HCT116 (cell line): Measurements from ENCODE around the gene TNFSF12. TPM values are rescaled to one million over a fixed set of nuclear protein-coding genes. Genes with fewer than 3 reads are reported as not detected.

ENCODE experiments used
- ATAC-seq: fragments of 200-7000 bp; cut with Tn5 transposase; 2 replicates; pipeline ENCODE4 v1.9.1; 2020; ENCODE audit warnings: mild to moderate bottlenecking, moderate library complexity
- BruUV-seq: library from RNA; stranded (reverse); fragments of 400-500 nt; replicated peaks from 2 replicates; lab custom pipeline; 2021; lab: Mats Ljungman, UMichigan
- CTCF ChIA-PET: fragments of 300-600 bp; sonication (Branson Sonifier 250); formaldehyde crosslinking; loops from one replicate; lab custom pipeline; 2021; ENCODE audit warnings: antibody characterized with exemption; lab: Charles Lee
- POLR2A ChIA-PET: fragments of 300-600, 350-600 bp; sonication (Branson Sonifier 250); formaldehyde crosslinking; loops from one replicate; lab custom pipeline; 2021; ENCODE audit warnings: antibody characterized with exemption; lab: Charles Lee
- RAD21 ChIA-PET, 2 experiments: fragments of 300-600 bp; sonication (Branson Sonifier 250); formaldehyde crosslinking; loops; one replicate each; lab custom pipeline; 2023; ENCODE audit warnings: low total read pairs in 2 of 2; ENCODE audit not compliant: uncharacterized antibody in 2 of 2, unreplicated experiment in 2 of 2, low non-redundant PET in 1 of 2; lab: Charles Lee
- DNase-seq: peaks from one replicate; pipeline ENCODE4 v3.0.0-alpha.2; 2010; ENCODE audit warnings: low read depth, low spot score
- H2AFZ ChIP-seq: fragments of 200-600 bp; shearing (Covaris generic), sonication (generic); 2 replicates; pipeline ENCODE4 v1.6.1; 2017; ENCODE audit warnings: low read depth, mixed run types, mixed read lengths, antibody characterized with exemption, low read length; ENCODE audit not compliant: poor library complexity, severe bottlenecking
- H3K27ac ChIP-seq: 2 replicates; pipeline ENCODE4 v1.5.1; 2012; ENCODE audit warnings: low read depth, low read length
- H3K27me3 ChIP-seq: fragments of 200-600 bp; sonication (generic); 2 replicates; pipeline ENCODE4 v1.6.1; 2016; ENCODE audit warnings: mixed run types, low read length, mixed read lengths; ENCODE audit not compliant: insufficient read depth
- H3K36me3 ChIP-seq, 2 experiments: fragments of 200-500 bp in 1 of 2; fragments of 200-600 bp in 1 of 2; sonication (Bioruptor generic) in 1 of 2; sonication (generic) in 1 of 2; 2 replicates each; pipeline versions ENCODE4 v1.5.1 to v1.6.1; 2014 to 2016; ENCODE audit warnings: low read length in 2 of 2, inconsistent platforms in 1 of 2, mixed read lengths in 1 of 2, mixed run types in 1 of 2; ENCODE audit not compliant: insufficient read depth in 2 of 2, control insufficient read depth in 1 of 2
- H3K4me1 ChIP-seq, 2 experiments: fragments of 200-600 bp in 1 of 2; sonication (generic) in 1 of 2; 2 replicates each; pipeline versions ENCODE4 v1.5.1 to v1.6.1; 2012 to 2017; ENCODE audit warnings: low read length in 2 of 2, inconsistent platforms in 1 of 2, mild to moderate bottlenecking in 1 of 2, mixed read lengths in 1 of 2, mixed run types in 1 of 2, moderate library complexity in 1 of 2; ENCODE audit not compliant: insufficient read depth in 2 of 2, control insufficient read depth in 1 of 2
- H3K4me2 ChIP-seq: fragments of 200-600 bp; sonication (generic); 2 replicates; pipeline ENCODE4 v1.6.1; 2017; ENCODE audit warnings: mixed run types, low read length, mixed read lengths
- H3K4me3 ChIP-seq, 2 experiments: fragments of 200-600 bp in 1 of 2; sonication (generic) in 1 of 2; replicated peaks in 1 of 2; 2 replicates each; pipeline ENCODE4 v1.5.1; 2011 to 2016; ENCODE audit warnings: low read length in 2 of 2, control low read depth in 1 of 2, low read depth in 1 of 2, mild to moderate bottlenecking in 1 of 2, mixed read lengths in 1 of 2, mixed run types in 1 of 2
- H3K79me2 ChIP-seq: fragments of 200-600 bp; sonication (generic); 2 replicates; pipeline ENCODE4 v1.6.1; 2017; ENCODE audit warnings: mild to moderate bottlenecking, mixed run types, low read length, moderate library complexity, mixed read lengths; ENCODE audit not compliant: insufficient read depth
- H3K9ac ChIP-seq: fragments of 200-600 bp; sonication (generic); 2 replicates; pipeline ENCODE4 v1.6.1; 2016; ENCODE audit warnings: low read length, mixed read lengths
- H3K9me2 ChIP-seq: fragments of 200-600 bp; sonication (generic), shearing (Covaris generic); 2 replicates; pipeline ENCODE4 v1.6.1; 2017; ENCODE audit warnings: mixed run types, mild to moderate bottlenecking, moderate library complexity; ENCODE audit not compliant: insufficient read depth
- H3K9me3 ChIP-seq, 2 experiments: fragments of 200-500 bp in 1 of 2; fragments of 200-600 bp in 1 of 2; sonication (Bioruptor generic) in 1 of 2; sonication (generic) in 1 of 2; 2 replicates each; pipeline ENCODE4 v1.6.1; 2014 to 2017; ENCODE audit warnings: low read length in 2 of 2, mixed read lengths in 2 of 2, inconsistent platforms in 1 of 2, low read depth in 1 of 2, mild to moderate bottlenecking in 1 of 2, mixed run types in 1 of 2, moderate library complexity in 1 of 2; ENCODE audit not compliant: control insufficient read depth in 1 of 2, insufficient read depth in 1 of 2
- H4K20me1 ChIP-seq: fragments of 200-600 bp; sonication (generic), shearing (Covaris generic); 2 replicates; pipeline ENCODE4 v1.6.1; 2017; ENCODE audit warnings: mixed run types, mild to moderate bottlenecking, moderate library complexity; ENCODE audit not compliant: insufficient read depth
- CBX3 ChIP-seq: IDR thresholded peaks from 2 replicates; pipeline ENCODE4 v1.6.1; 2012; ENCODE audit warnings: low read depth
- CEBPB ChIP-seq: IDR thresholded peaks from 2 replicates; pipeline ENCODE4 v1.6.1; 2012; ENCODE audit warnings: low read depth
- EGR1 ChIP-seq: IDR thresholded peaks from 2 replicates; pipeline ENCODE4 v1.6.1; 2012; ENCODE audit warnings: low read depth
- ELF1 ChIP-seq: IDR thresholded peaks from 2 replicates; pipeline ENCODE4 v1.6.1; 2012; ENCODE audit warnings: low read depth, borderline replicate concordance
- EZH2 ChIP-seq: fragments of 200-600 bp; sonication (generic); IDR thresholded peaks from 2 replicates; pipeline ENCODE4 v1.6.1; 2017; ENCODE audit warnings: antibody characterized with exemption, mixed run types
- EZH2phosphoT487 ChIP-seq: fragments of 200-600 bp; IDR thresholded peaks from 2 replicates; pipeline ENCODE4 v1.6.1; 2018; ENCODE audit warnings: antibody characterized with exemption, borderline replicate concordance
- FOSL1 ChIP-seq: IDR thresholded peaks from 2 replicates; pipeline ENCODE4 v1.6.1; 2012; ENCODE audit warnings: low read depth
- JUND ChIP-seq: IDR thresholded peaks from 2 replicates; pipeline ENCODE4 v1.6.1; 2012
- POLR2A ChIP-seq: IDR thresholded peaks from 2 replicates; pipeline ENCODE4 v1.7.0; 2011; ENCODE audit warnings: borderline replicate concordance; ENCODE audit not compliant: insufficient read depth, insufficient read length; ENCODE audit errors: extremely low read depth
- POLR2AphosphoS5 ChIP-seq: IDR thresholded peaks from 2 replicates; pipeline ENCODE4 v1.6.1; 2011; ENCODE audit warnings: mild to moderate bottlenecking, low read depth, low read length, moderate library complexity
- RAD21 ChIP-seq: IDR thresholded peaks from 2 replicates; pipeline ENCODE4 v1.6.1; 2012; ENCODE audit warnings: low read depth, mild to moderate bottlenecking
- SIN3A ChIP-seq: IDR thresholded peaks from 2 replicates; pipeline ENCODE4 v1.6.1; 2012; ENCODE audit warnings: low read depth
- ZFX ChIP-seq: fragments of 450-650 bp; IDR thresholded peaks from 2 replicates; pipeline ENCODE4 v1.6.1; 2017
- ZNF274 ChIP-seq: fragments of 200-500 bp; sonication (Bioruptor generic); IDR thresholded peaks from 2 replicates; pipeline ENCODE4 v1.6.1; 2014; ENCODE audit warnings: mild to moderate bottlenecking, low read depth, low read length, inconsistent platforms
- intact Hi-C: fragments of 100-400 bp; cut with micrococcal nuclease; formaldehyde crosslinking; loops from 2 replicates; pipeline ENCODE4 v1.10.0; 2022
- total RNA-seq: library from RNA; stranded (reverse); gene quantifications from one replicate; pipeline ENCODE4 v1.2.1, GENCODE V29; 2021; ENCODE audit not compliant: unreplicated experiment
- TF ChIP-seq, protein P1 (sequence below): IDR thresholded peaks from 2 replicates; pipeline ENCODE4 v1.6.1; 2011; ENCODE audit warnings: mild to moderate bottlenecking, low read length, moderate library complexity; ENCODE audit not compliant: insufficient replicate concordance; ENCODE audit errors: extremely low read depth
- TF ChIP-seq, protein P2 (sequence below): IDR thresholded peaks from 2 replicates; pipeline ENCODE4 v1.6.1; 2012
- TF ChIP-seq, protein P3 (sequence below): IDR thresholded peaks from 2 replicates; pipeline ENCODE4 v1.6.1; 2012; ENCODE audit warnings: low read depth
- TF ChIP-seq, protein P4 (sequence below): IDR thresholded peaks from 2 replicates; pipeline ENCODE4 v1.6.1; 2012

Gene TNFSF12
- total RNA-seq, 1 experiment from 2014 or later = 12.3 TPM

DNA sequence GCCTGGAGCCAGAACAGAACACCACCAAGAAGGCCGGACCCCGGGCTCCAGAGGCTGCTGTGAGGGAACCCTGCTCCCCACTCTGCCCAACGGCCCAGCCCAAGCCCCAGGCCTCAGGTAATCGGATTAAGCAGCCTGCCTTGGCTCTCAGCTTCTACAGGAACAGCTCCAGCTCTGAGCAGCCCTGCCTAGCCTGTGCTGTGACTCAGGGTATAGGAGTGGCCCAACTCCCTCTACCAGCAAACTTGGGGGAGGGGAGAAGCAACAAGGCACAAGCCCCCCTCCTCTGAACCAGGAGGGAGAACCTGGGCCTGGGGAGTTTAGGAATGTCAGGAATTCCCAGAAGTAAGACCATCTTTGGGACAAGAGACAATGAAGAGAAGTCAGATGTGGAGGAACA lies 41.9 kb downstream of the TNFSF12 start:
- peak; percentile 33; the same call in 1 of the 2 replicates for ATAC-seq
- CTCF ChIA-PET = no interaction called here
- intact Hi-C loops = no loop called here
- Histone ChIP-seq H3K4me2 (peak overlapping the region; percentile 24), H3K4me3 (no peak overlapping the region), H4K20me1 (no peaks in the 10 kb centered on the region), H3K9me2 (no peaks in the 10 kb centered on the region), H3K27ac (peak overlapping the region; percentile 33; the same call in 1 of the 2 replicates), H3K79me2 (peaks cover 13% of the 10 kb centered on the region), H3K4me1 (peaks cover 0 to 23% of the 10 kb centered on the region in 2 experiments; a peak in 3 of 4 replicates), H2AFZ (no peak overlapping the region), H3K9ac (peak overlapping the region; percentile 18; the same call in 1 of the 2 replicates), H3K9me3 (no peaks in the 10 kb centered on the region), H3K36me3 (peaks cover 43 to 54% of the 10 kb centered on the region in 2 experiments; a peak in 3 of 4 replicates), H3K27me3 (no peaks in the 10 kb centered on the region)
- DNase-seq = no peak
- TF ChIP-seq, protein P1, sequence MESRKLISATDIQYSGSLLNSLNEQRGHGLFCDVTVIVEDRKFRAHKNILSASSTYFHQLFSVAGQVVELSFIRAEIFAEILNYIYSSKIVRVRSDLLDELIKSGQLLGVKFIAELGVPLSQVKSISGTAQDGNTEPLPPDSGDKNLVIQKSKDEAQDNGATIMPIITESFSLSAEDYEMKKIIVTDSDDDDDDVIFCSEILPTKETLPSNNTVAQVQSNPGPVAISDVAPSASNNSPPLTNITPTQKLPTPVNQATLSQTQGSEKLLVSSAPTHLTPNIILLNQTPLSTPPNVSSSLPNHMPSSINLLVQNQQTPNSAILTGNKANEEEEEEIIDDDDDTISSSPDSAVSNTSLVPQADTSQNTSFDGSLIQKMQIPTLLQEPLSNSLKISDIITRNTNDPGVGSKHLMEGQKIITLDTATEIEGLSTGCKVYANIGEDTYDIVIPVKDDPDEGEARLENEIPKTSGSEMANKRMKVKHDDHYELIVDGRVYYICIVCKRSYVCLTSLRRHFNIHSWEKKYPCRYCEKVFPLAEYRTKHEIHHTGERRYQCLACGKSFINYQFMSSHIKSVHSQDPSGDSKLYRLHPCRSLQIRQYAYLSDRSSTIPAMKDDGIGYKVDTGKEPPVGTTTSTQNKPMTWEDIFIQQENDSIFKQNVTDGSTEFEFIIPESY = no peak
- TF ChIP-seq EZH2phosphoT487 = no peak
- no peak for TF ChIP-seq ELF1
- no peak for TF ChIP-seq JUND
- TF ChIP-seq RAD21 = no peak
- TF ChIP-seq ZNF274 = no peak
- TF ChIP-seq, protein P2, sequence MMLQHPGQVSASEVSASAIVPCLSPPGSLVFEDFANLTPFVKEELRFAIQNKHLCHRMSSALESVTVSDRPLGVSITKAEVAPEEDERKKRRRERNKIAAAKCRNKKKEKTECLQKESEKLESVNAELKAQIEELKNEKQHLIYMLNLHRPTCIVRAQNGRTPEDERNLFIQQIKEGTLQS = no peak
- TF ChIP-seq, protein P3, sequence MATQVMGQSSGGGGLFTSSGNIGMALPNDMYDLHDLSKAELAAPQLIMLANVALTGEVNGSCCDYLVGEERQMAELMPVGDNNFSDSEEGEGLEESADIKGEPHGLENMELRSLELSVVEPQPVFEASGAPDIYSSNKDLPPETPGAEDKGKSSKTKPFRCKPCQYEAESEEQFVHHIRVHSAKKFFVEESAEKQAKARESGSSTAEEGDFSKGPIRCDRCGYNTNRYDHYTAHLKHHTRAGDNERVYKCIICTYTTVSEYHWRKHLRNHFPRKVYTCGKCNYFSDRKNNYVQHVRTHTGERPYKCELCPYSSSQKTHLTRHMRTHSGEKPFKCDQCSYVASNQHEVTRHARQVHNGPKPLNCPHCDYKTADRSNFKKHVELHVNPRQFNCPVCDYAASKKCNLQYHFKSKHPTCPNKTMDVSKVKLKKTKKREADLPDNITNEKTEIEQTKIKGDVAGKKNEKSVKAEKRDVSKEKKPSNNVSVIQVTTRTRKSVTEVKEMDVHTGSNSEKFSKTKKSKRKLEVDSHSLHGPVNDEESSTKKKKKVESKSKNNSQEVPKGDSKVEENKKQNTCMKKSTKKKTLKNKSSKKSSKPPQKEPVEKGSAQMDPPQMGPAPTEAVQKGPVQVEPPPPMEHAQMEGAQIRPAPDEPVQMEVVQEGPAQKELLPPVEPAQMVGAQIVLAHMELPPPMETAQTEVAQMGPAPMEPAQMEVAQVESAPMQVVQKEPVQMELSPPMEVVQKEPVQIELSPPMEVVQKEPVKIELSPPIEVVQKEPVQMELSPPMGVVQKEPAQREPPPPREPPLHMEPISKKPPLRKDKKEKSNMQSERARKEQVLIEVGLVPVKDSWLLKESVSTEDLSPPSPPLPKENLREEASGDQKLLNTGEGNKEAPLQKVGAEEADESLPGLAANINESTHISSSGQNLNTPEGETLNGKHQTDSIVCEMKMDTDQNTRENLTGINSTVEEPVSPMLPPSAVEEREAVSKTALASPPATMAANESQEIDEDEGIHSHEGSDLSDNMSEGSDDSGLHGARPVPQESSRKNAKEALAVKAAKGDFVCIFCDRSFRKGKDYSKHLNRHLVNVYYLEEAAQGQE = no peak
- TF ChIP-seq POLR2AphosphoS5 = no peak
- TF ChIP-seq EZH2 = no peak
- TF ChIP-seq POLR2A = no peak
- no peak for TF ChIP-seq SIN3A
- no peak for TF ChIP-seq FOSL1
- TF ChIP-seq ZFX = no peak
- no peak for TF ChIP-seq CBX3
- TF ChIP-seq, protein P4, sequence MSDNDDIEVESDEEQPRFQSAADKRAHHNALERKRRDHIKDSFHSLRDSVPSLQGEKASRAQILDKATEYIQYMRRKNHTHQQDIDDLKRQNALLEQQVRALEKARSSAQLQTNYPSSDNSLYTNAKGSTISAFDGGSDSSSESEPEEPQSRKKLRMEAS = no peak
- TF ChIP-seq EGR1 = no peak
- no peak for TF ChIP-seq CEBPB
- RAD21 ChIA-PET = no interaction called here
- no TSS peak for BruUV-seq
- POLR2A ChIA-PET = interaction anchor here (0.6 kb wide), 2 partner anchors 96 to 634 kb away, joined by 3 read pairs; partner anchors contain the start of gene TP53
